Bronchial epithelial cell (primary cell): ENCODE measurements around the gene ADGRD1. TPM values are rescaled to one million over a fixed set of nuclear protein-coding genes. Genes with fewer than 3 reads are reported as not detected.

Experiments used
- DNase-seq: peaks from one replicate; pipeline ENCODE4 v3.0.0-alpha.2; 2010; ENCODE audit warnings: low read depth
- FAIRE-seq: peaks from 2 replicates; lab custom pipeline; 2011; peaks lifted over from hg19 to GRCh38; lab: Jason Lieb, UNC
- H3K27me3 ChIP-seq: 2 replicates; pipeline ENCODE4 v1.5.1; 2011; ENCODE audit warnings: low read length; ENCODE audit not compliant: control insufficient read depth, insufficient read depth
- H3K36me3 ChIP-seq: 2 replicates; pipeline ENCODE4 v1.5.1; 2011; ENCODE audit warnings: low read length; ENCODE audit not compliant: control insufficient read depth, insufficient read depth
- H3K4me3 ChIP-seq: 2 replicates; pipeline ENCODE4 v1.5.1; 2011; ENCODE audit warnings: mild to moderate bottlenecking, low read depth, low read length, control low read depth
- CTCF ChIP-seq: IDR thresholded peaks from 2 replicates; pipeline ENCODE4 v1.5.1; 2011; ENCODE audit warnings: mild to moderate bottlenecking, moderate library complexity, low read length, control low read depth, inconsistent platforms; ENCODE audit not compliant: insufficient read depth, severe bottlenecking
- total RNA-seq: library from RNA; depleted of rRNA; stranded (reverse); fragments of >200 nt; gene quantifications from 2 replicates; pipeline ENCODE4 v1.2.1, GENCODE V29; 2014

Gene ADGRD1
- total RNA-seq, 1 donor from 2014 or later: not detected

- peak; percentile 75 for FAIRE-seq
- no peaks in the 10 kb centered on the region for H3K27me3 ChIP-seq
- no peak for DNase-seq
- no peak for TF ChIP-seq CTCF
- H3K4me3 ChIP-seq: no peak overlapping the region
- H3K36me3 ChIP-seq: no peaks in the 10 kb centered on the region
Measured at GRCh38 chr12:131098178-131098981, 144.7 kb downstream of the ADGRD1 start.

GRCh38 chr12:131100031-131100674, 146.4 kb downstream of the ADGRD1 start:
- Histone ChIP-seq H3K36me3 (no peaks in the 10 kb centered on the region), H3K4me3 (no peak overlapping the region), H3K27me3 (no peaks in the 10 kb centered on the region)
- DNase-seq (no peak), FAIRE-seq (peak; percentile 40)
- no peak for TF ChIP-seq CTCF

- Histone ChIP-seq H3K27me3 (no peaks in the 10 kb centered on the region), H3K36me3 (no peaks in the 10 kb centered on the region), H3K4me3 (no peak overlapping the region)
- no peak for DNase-seq
- no peak for FAIRE-seq
- no peak for TF ChIP-seq CTCF
Measured at GRCh38 chr12:131101006-131101405, 147.3 kb downstream of the ADGRD1 start.

- FAIRE-seq: no peak
- DNase-seq: no peak
- TF ChIP-seq CTCF: no peak
- no peak overlapping the region for H3K4me3 ChIP-seq
- H3K36me3 ChIP-seq: no peaks in the 10 kb centered on the region
- no peaks in the 10 kb centered on the region for H3K27me3 ChIP-seq
Measured at GRCh38 chr12:131101703-131102492, 148.2 kb downstream of the ADGRD1 start.

GRCh38 chr12:131102493-131102931, 148.8 kb downstream of the ADGRD1 start:
- no peak for FAIRE-seq
- no peak for TF ChIP-seq CTCF
- H3K4me3 ChIP-seq: no peak overlapping the region

More at GRCh38 chr12:131102493-131102931, 148.8 kb downstream of the ADGRD1 start:
- no peak for DNase-seq
- Histone ChIP-seq H3K27me3 (no peaks in the 10 kb centered on the region), H3K36me3 (no peaks in the 10 kb centered on the region)
